Adrenal gland (tissue), 12 donors: ENCODE measurements around the gene DEK. TPM values are rescaled to one million over a fixed set of nuclear protein-coding genes. Genes with fewer than 3 reads are reported as not detected.

ENCODE experiments used
- DNase-seq, 7 donors: peaks; one replicate each; pipeline ENCODE4 v3.0.0-alpha.2; 2019 to 2020
- H3K27ac ChIP-seq, 5 donors: fragments of 200-600 bp; sonication (generic) in 4 of 5; 1 replicate in 3 of 5; 2 replicates in 2 of 5; pipeline versions ENCODE4 v1.5.1 to v1.8.0; 2016 to 2020; ENCODE audit warnings: mild to moderate bottlenecking in 1 of 5
- H3K27me3 ChIP-seq: fragments of 200-600 bp; 2 replicates; pipeline ENCODE4 v1.8.0; 2021
- H3K36me3 ChIP-seq, 2 donors: fragments of 200-600 bp; replicated peaks in 1 of 2; 1 replicate in 1 of 2; 2 replicates in 1 of 2; pipeline versions ENCODE4 v1.5.1 to v1.8.0; 2018 to 2022
- H3K4me1 ChIP-seq, 2 donors: fragments of 200-600 bp; replicated peaks in 1 of 2; 1 replicate in 1 of 2; 2 replicates in 1 of 2; pipeline versions ENCODE4 v1.5.1 to v1.8.0; 2018 to 2021
- H3K4me3 ChIP-seq, 4 donors: fragments of 200-600 bp; sonication (generic) in 3 of 4; one replicate each; pipeline ENCODE4 v1.5.1; 2016 to 2018
- H3K9me3 ChIP-seq, 3 donors: fragments of 200-600 bp; sonication (generic) in 1 of 3; replicated peaks in 1 of 3; 1 replicate in 2 of 3; 2 replicates in 1 of 3; pipeline versions ENCODE4 v1.5.1 to v1.8.0; 2016 to 2021
- CTCF ChIP-seq, 6 experiments: fragments of 450-650 bp in 4 of 6; fragments of 200-600 bp in 2 of 6; sonication (generic) in 1 of 6; IDR thresholded peaks; 1 replicate in 5 of 6; 2 replicates in 1 of 6; pipeline versions ENCODE4 v1.5.1 to v1.8.0; 2016 to 2021; ENCODE audit warnings: antibody characterized with exemption in 6 of 6, mild to moderate bottlenecking in 2 of 6, moderate library complexity in 1 of 6
- POLR2A ChIP-seq, 2 donors: fragments of 450-650 bp; IDR thresholded peaks; one replicate each; pipeline ENCODE4 v1.6.1; 2017; ENCODE audit warnings: antibody characterized with exemption in 2 of 2, mild to moderate bottlenecking in 2 of 2, moderate library complexity in 1 of 2
- WGBS, 4 donors: extraction: QIAGEN DNeasy Blood & Tissue Kit in 2 of 4; methylation state at CpG; one replicate each; pipeline versions ENCODE4 v1.1.5 to v1.1.7; 2013 to 2017; 5-methylcytosine and 5-hydroxymethylcytosine counted together
- intact Hi-C, 2 donors: fragments of 100-400 bp; cut with DNase I; formaldehyde crosslinking; loops; one replicate each; pipeline versions ENCODE4 v1.14.1 to v1.15.0; 2022 to 2023
- polyA plus RNA-seq, 3 donors: library from polyadenylated mRNA; stranded (reverse); fragments of 200-250 nt in 2 of 3; fragments of 350-450 nt in 1 of 3; fragmentation: Illumina TruSeq in 1 of 3; extraction: RNeasy Lipid Tissue Mini Kit (QIAGEN cat#74804) in 1 of 3; gene quantifications; one replicate each; pipeline ENCODE4 v1.2.3, GENCODE V29; 2013 to 2014
- total RNA-seq, 9 donors: library from RNA; depleted of rRNA in 4 of 9; stranded (reverse); fragments of >200 nt in 4 of 9; fragments of 120-200 nt in 1 of 9; fragmentation: NEBNext Ultra II Directional in 1 of 9; extraction: Animal tissue kit (Norgen Biotek cat#: 25700) in 1 of 9; gene quantifications; one replicate each; pipeline versions ENCODE4 v1.1.0 to v1.2.4, GENCODE V29; 2013 to 2023
- donor health status: healthy with polysubstance abuse.
- donor health status: Bipolar disorder and iron deficiency.
- donor health status: DM: yes; HTN: yes; CAD: no.
- donor health status: DM: no; HTN: no; CAD: no.
- donor health status: DM: no; HTN: no; CAD: no.
- donor health status: DM: yes; HTN: yes; CAD: no.

The DEK gene
- total and polyA plus RNA-seq, 12 donors: 15.7 to 103 (median 61.3) TPM

GRCh38 chr6:18189196-18189595 is 75.1 kb downstream of the DEK start:
- TF ChIP-seq POLR2A (IDR thresholded peaks at IDR 0.05) (no peak), CTCF (IDR thresholded peaks at IDR 0.05) (no peak)
- Histone ChIP-seq H3K36me3 (no peaks in the 10 kb centered on the region), H3K4me3 (no peak overlapping the region), H3K27me3 (no peaks in the 10 kb centered on the region), H3K27ac (no peak overlapping the region), H3K9me3 (no peaks in the 10 kb centered on the region), H3K4me1 (no peaks in the 10 kb centered on the region)
- DNase-seq: no peak
- 72 to 97% (median 94%) methylated on average over 2 of the region's 2 CpGs for WGBS, 4 donors
- intact Hi-C loops: no loop called here

- H3K9me3 ChIP-seq: no peaks in the 10 kb centered on the region
- H3K4me1 ChIP-seq: no peaks in the 10 kb centered on the region
- no peaks in the 10 kb centered on the region for H3K36me3 ChIP-seq
- 82 to 92% (median 89%) methylated on average over 9 to 10 of the region's 10 CpGs for WGBS, 4 donors
- no peaks in the 10 kb centered on the region for H3K27me3 ChIP-seq
- intact Hi-C loops: no loop called here
- TF ChIP-seq POLR2A (IDR thresholded peaks at IDR 0.05) (no peak), CTCF (IDR thresholded peaks at IDR 0.05) (no peak)
- H3K27ac ChIP-seq: no peak overlapping the region
- no peak overlapping the region for H3K4me3 ChIP-seq
- DNase-seq: peak in 4 of 7 donors; percentile 11 to 54 (median 38)
These were observed 76.6 kb downstream of the DEK start for GRCh38 chr6:18187701-18188100.

GRCh38 chr6:18186540-18187250 is 77.6 kb downstream of the DEK start:
- WGBS, 4 donors: 79 to 90% (median 84%) methylated on average over 4 of the region's 4 CpGs
- no peaks in the 10 kb centered on the region for H3K4me1 ChIP-seq
- H3K36me3 ChIP-seq: no peaks in the 10 kb centered on the region
- no peak overlapping the region for H3K4me3 ChIP-seq
- intact Hi-C loops: no loop called here
- no peak for TF ChIP-seq POLR2A (IDR thresholded peaks at IDR 0.05)
- H3K9me3 ChIP-seq: no peaks in the 10 kb centered on the region
- DNase-seq: no peak
- H3K27ac ChIP-seq: no peak overlapping the region
- no peaks in the 10 kb centered on the region for H3K27me3 ChIP-seq

- Histone ChIP-seq H3K27ac (no peak overlapping the region), H3K4me1 (no peaks in the 10 kb centered on the region), H3K36me3 (no peaks in the 10 kb centered on the region), H3K27me3 (no peaks in the 10 kb centered on the region), H3K4me3 (no peak overlapping the region), H3K9me3 (no peaks in the 10 kb centered on the region)
- no peak for DNase-seq
- WGBS, 4 donors: 49 to 58% (median 52%) methylated on average over 2 of the region's 2 CpGs
- TF ChIP-seq CTCF (IDR thresholded peaks at IDR 0.05): no peak
- no peak for TF ChIP-seq POLR2A (IDR thresholded peaks at IDR 0.05)
- intact Hi-C loops: no loop called here
These were observed 78.3 kb downstream of the DEK start for GRCh38 chr6:18186033-18186432.

GRCh38 chr6:18185624-18186023 is 78.7 kb downstream of the DEK start:
- H3K27ac ChIP-seq: no peak overlapping the region
- WGBS, 4 donors: 71 to 88% (median 76%) methylated on average over 1 of the region's 1 CpG
- no peaks in the 10 kb centered on the region for H3K9me3 ChIP-seq
- DNase-seq: no peak
- H3K27me3 ChIP-seq: no peaks in the 10 kb centered on the region
- no peaks in the 10 kb centered on the region for H3K36me3 ChIP-seq
- TF ChIP-seq CTCF (IDR thresholded peaks at IDR 0.05) (no peak), POLR2A (IDR thresholded peaks at IDR 0.05) (no peak)
- H3K4me3 ChIP-seq: no peak overlapping the region
- no peaks in the 10 kb centered on the region for H3K4me1 ChIP-seq
- intact Hi-C loops: no loop called here
